ENCODE data around the gene SACM1L. TPM values are rescaled to one million over a fixed set of nuclear protein-coding genes. Genes with fewer than 3 reads are reported as not detected.
A peak's percentile ranks its signal among the peaks of the same experiment; 100 is the strongest.

The SACM1L gene
- total RNA-seq, 1 experiment from 2014 or later, result 79.6 TPM

DNA sequence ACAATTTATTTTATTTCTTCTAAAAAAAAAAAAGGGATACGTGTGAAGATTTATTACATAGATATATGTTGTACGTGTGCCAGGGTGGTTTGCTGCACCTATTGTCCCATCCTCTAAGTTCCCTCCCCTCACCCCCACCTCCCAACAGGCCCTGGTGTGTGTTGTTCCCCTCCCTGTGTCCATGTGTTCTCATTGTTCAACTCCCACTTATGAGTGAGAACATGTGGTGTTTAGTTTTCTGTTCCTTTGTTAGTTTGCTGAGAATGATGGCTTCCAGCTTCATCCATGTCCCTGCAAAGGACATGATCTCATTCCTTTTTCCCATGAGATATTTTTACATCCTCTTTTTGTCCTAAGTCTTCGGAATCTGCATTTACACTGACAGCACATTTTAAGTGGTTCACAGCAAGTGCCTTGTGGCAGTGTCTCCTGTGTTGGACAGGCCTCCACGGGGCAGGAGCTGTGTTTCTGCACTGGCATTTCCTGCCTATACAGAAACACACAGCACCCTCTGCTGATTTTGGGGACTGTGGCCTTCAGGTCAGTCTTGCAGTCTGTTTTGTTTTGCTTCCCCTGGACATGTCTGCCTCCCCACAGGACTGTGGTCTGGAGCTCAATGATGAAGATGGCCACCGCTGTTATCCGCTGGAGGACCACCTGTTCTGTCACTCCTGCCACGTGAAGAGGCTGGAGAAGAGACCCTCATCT, 12.7 kb upstream of the SACM1L start (continued):
- TF ChIP-seq, protein P1, sequence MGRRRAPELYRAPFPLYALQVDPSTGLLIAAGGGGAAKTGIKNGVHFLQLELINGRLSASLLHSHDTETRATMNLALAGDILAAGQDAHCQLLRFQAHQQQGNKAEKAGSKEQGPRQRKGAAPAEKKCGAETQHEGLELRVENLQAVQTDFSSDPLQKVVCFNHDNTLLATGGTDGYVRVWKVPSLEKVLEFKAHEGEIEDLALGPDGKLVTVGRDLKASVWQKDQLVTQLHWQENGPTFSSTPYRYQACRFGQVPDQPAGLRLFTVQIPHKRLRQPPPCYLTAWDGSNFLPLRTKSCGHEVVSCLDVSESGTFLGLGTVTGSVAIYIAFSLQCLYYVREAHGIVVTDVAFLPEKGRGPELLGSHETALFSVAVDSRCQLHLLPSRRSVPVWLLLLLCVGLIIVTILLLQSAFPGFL (CRISPR knock-in tag; IDR thresholded peaks at IDR 0.05; ENCODE audit: borderline replicate concordance), result no peak
- TF ChIP-seq, protein P2, sequence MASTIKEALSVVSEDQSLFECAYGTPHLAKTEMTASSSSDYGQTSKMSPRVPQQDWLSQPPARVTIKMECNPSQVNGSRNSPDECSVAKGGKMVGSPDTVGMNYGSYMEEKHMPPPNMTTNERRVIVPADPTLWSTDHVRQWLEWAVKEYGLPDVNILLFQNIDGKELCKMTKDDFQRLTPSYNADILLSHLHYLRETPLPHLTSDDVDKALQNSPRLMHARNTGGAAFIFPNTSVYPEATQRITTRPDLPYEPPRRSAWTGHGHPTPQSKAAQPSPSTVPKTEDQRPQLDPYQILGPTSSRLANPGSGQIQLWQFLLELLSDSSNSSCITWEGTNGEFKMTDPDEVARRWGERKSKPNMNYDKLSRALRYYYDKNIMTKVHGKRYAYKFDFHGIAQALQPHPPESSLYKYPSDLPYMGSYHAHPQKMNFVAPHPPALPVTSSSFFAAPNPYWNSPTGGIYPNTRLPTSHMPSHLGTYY (CRISPR knock-in tag; IDR thresholded peaks at IDR 0.05), result no peak
- TF ChIP-seq ZNF138 (CRISPR knock-in tag; conservative IDR thresholded peaks at IDR 0.05) (no peak), MXD4 (CRISPR knock-in tag; IDR thresholded peaks at IDR 0.05; ENCODE audit: borderline replicate concordance) (no peak), RELA (CRISPR knock-in tag; IDR thresholded peaks at IDR 0.05; ENCODE audit: borderline replicate concordance) (no peak), TEAD1 (CRISPR knock-in tag; IDR thresholded peaks at IDR 0.05) (no peak)
- TF ChIP-seq, protein P3, sequence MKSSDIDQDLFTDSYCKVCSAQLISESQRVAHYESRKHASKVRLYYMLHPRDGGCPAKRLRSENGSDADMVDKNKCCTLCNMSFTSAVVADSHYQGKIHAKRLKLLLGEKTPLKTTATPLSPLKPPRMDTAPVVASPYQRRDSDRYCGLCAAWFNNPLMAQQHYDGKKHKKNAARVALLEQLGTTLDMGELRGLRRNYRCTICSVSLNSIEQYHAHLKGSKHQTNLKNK (CRISPR knock-in tag; IDR thresholded peaks at IDR 0.05), result no peak

DNA sequence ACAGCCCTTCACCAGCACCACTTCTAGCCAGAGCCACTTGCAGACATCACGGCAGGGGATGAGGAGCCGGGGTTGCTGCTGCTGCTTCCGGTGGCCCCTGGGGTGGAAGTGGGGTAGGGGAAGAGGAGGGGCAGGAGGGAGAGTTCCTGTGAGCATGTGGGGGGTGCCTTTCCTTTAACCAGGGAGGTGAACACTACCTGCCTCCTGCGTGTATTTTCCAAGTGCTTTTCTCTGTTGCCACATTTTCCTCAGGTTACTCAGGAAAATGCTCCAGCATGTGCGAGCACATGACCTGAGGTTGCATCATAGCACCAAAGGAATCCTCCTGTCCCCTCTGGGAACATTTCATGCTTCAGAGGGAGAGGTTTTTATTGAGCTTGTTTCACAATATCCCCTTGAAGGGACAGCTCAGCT, 12.2 kb upstream of the SACM1L start:
- ChIA-PET CTCF (interaction anchor here (0.8 to 3.8 kb wide), 3 partner anchors 14 to 21 kb away, joined by 3 to 16 read pairs (median 8); no protein-coding TSS in a partner anchor), POLR2A (interaction anchor here (0.6 to 2.4 kb wide), 2 partner anchors 13 to 33 kb away, joined by 3 to 9 read pairs; partner anchors contain the start of gene SACM1L)
- Mint-ChIP-seq H3K9me3 (peaks cover 6% of the 10 kb centered on the region), H3K27ac (peak overlapping the region; percentile 93), H3K27me3 (ENCODE audit: low read depth) (no peaks in the 10 kb centered on the region), H3K4me1 (peaks cover 58% of the 10 kb centered on the region), H3K4me3 (no peak overlapping the region), H3K36me3 (peaks cover 50% of the 10 kb centered on the region)
- ATAC-seq (peak; percentile 9), DNase-seq (ENCODE audit: low spot score) (no peak)
- TF ChIP-seq, protein P4, sequence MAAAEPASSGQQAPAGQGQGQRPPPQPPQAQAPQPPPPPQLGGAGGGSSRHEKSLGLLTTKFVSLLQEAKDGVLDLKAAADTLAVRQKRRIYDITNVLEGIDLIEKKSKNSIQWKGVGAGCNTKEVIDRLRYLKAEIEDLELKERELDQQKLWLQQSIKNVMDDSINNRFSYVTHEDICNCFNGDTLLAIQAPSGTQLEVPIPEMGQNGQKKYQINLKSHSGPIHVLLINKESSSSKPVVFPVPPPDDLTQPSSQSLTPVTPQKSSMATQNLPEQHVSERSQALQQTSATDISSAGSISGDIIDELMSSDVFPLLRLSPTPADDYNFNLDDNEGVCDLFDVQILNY (CRISPR knock-in tag; IDR thresholded peaks at IDR 0.05), result no peak
- TF ChIP-seq FOXK1 (CRISPR knock-in tag; IDR thresholded peaks at IDR 0.05) (no peak), CREB1 (CRISPR knock-in tag; IDR thresholded peaks at IDR 0.05) (no peak), ATF1 (CRISPR knock-in tag; IDR thresholded peaks at IDR 0.05) (no peak), ZNF138 (CRISPR knock-in tag; conservative IDR thresholded peaks at IDR 0.05) (no peak), ZNF423 (CRISPR knock-in tag; IDR thresholded peaks at IDR 0.05) (0 out of 2 replicates have a peak, but pooled peaks have one; percentile 26), GABPB1 (CRISPR knock-in tag; IDR thresholded peaks at IDR 0.05) (peak; percentile 56), RELA (CRISPR knock-in tag; IDR thresholded peaks at IDR 0.05; ENCODE audit: borderline replicate concordance) (no peak)
- TF ChIP-seq, protein P5, sequence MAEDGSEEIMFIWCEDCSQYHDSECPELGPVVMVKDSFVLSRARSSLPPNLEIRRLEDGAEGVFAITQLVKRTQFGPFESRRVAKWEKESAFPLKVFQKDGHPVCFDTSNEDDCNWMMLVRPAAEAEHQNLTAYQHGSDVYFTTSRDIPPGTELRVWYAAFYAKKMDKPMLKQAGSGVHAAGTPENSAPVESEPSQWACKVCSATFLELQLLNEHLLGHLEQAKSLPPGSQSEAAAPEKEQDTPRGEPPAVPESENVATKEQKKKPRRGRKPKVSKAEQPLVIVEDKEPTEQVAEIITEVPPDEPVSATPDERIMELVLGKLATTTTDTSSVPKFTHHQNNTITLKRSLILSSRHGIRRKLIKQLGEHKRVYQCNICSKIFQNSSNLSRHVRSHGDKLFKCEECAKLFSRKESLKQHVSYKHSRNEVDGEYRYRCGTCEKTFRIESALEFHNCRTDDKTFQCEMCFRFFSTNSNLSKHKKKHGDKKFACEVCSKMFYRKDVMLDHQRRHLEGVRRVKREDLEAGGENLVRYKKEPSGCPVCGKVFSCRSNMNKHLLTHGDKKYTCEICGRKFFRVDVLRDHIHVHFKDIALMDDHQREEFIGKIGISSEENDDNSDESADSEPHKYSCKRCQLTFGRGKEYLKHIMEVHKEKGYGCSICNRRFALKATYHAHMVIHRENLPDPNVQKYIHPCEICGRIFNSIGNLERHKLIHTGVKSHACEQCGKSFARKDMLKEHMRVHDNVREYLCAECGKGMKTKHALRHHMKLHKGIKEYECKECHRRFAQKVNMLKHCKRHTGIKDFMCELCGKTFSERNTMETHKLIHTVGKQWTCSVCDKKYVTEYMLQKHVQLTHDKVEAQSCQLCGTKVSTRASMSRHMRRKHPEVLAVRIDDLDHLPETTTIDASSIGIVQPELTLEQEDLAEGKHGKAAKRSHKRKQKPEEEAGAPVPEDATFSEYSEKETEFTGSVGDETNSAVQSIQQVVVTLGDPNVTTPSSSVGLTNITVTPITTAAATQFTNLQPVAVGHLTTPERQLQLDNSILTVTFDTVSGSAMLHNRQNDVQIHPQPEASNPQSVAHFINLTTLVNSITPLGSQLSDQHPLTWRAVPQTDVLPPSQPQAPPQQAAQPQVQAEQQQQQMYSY (CRISPR knock-in tag; IDR thresholded peaks at IDR 0.05), result no peak
- TF ChIP-seq, protein P6, sequence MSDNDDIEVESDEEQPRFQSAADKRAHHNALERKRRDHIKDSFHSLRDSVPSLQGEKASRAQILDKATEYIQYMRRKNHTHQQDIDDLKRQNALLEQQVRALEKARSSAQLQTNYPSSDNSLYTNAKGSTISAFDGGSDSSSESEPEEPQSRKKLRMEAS (CRISPR knock-in tag; IDR thresholded peaks at IDR 0.05), result 0 out of 2 replicates have a peak, but pooled peaks have one; percentile 36
- TF ChIP-seq, protein P7, sequence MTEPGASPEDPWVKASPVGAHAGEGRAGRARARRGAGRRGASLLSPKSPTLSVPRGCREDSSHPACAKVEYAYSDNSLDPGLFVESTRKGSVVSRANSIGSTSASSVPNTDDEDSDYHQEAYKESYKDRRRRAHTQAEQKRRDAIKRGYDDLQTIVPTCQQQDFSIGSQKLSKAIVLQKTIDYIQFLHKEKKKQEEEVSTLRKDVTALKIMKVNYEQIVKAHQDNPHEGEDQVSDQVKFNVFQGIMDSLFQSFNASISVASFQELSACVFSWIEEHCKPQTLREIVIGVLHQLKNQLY (CRISPR knock-in tag; IDR thresholded peaks at IDR 0.05), result no peak
- TF ChIP-seq, protein P8, sequence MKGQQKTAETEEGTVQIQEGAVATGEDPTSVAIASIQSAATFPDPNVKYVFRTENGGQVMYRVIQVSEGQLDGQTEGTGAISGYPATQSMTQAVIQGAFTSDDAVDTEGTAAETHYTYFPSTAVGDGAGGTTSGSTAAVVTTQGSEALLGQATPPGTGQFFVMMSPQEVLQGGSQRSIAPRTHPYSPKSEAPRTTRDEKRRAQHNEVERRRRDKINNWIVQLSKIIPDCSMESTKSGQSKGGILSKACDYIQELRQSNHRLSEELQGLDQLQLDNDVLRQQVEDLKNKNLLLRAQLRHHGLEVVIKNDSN (CRISPR knock-in tag; IDR thresholded peaks at IDR 0.05), result peak; percentile 59; the same call in 1 of the 2 replicates
- TF ChIP-seq, protein P9, sequence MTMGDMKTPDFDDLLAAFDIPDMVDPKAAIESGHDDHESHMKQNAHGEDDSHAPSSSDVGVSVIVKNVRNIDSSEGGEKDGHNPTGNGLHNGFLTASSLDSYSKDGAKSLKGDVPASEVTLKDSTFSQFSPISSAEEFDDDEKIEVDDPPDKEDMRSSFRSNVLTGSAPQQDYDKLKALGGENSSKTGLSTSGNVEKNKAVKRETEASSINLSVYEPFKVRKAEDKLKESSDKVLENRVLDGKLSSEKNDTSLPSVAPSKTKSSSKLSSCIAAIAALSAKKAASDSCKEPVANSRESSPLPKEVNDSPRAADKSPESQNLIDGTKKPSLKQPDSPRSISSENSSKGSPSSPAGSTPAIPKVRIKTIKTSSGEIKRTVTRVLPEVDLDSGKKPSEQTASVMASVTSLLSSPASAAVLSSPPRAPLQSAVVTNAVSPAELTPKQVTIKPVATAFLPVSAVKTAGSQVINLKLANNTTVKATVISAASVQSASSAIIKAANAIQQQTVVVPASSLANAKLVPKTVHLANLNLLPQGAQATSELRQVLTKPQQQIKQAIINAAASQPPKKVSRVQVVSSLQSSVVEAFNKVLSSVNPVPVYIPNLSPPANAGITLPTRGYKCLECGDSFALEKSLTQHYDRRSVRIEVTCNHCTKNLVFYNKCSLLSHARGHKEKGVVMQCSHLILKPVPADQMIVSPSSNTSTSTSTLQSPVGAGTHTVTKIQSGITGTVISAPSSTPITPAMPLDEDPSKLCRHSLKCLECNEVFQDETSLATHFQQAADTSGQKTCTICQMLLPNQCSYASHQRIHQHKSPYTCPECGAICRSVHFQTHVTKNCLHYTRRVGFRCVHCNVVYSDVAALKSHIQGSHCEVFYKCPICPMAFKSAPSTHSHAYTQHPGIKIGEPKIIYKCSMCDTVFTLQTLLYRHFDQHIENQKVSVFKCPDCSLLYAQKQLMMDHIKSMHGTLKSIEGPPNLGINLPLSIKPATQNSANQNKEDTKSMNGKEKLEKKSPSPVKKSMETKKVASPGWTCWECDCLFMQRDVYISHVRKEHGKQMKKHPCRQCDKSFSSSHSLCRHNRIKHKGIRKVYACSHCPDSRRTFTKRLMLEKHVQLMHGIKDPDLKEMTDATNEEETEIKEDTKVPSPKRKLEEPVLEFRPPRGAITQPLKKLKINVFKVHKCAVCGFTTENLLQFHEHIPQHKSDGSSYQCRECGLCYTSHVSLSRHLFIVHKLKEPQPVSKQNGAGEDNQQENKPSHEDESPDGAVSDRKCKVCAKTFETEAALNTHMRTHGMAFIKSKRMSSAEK (CRISPR knock-in tag; IDR thresholded peaks at IDR 0.05; ENCODE audit: borderline replicate concordance), result no peak
- TF ChIP-seq, protein P10, sequence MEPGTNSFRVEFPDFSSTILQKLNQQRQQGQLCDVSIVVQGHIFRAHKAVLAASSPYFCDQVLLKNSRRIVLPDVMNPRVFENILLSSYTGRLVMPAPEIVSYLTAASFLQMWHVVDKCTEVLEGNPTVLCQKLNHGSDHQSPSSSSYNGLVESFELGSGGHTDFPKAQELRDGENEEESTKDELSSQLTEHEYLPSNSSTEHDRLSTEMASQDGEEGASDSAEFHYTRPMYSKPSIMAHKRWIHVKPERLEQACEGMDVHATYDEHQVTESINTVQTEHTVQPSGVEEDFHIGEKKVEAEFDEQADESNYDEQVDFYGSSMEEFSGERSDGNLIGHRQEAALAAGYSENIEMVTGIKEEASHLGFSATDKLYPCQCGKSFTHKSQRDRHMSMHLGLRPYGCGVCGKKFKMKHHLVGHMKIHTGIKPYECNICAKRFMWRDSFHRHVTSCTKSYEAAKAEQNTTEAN (CRISPR knock-in tag; IDR thresholded peaks at IDR 0.05), result no peak
